Omental fat pad (tissue), 4 donors: ENCODE results near the gene COPZ2. TPM values are rescaled to one million over a fixed set of nuclear protein-coding genes. Genes with fewer than 3 reads are reported as not detected.
"Not testable (repeated sequence)": the region's sequence is repeated elsewhere in the genome, so short reads cannot be mapped to it uniquely, and the experiment has no call there.

Source experiments
- ATAC-seq: fragments of 150-250 bp; one replicate; pipeline ENCODE4 v1.9.1; 2016; ENCODE audit warnings: mild to moderate bottlenecking, moderate library complexity; ENCODE audit not compliant: low FRiP score
- DNase-seq: peaks from one replicate; pipeline ENCODE4 v3.0.0-alpha.2; 2019; ENCODE audit warnings: low spot score
- total RNA-seq, 4 donors: library from RNA; depleted of rRNA; stranded (reverse); fragments of >200 nt; gene quantifications; one replicate each; pipeline ENCODE4 v1.1.0, GENCODE V29; 2016
- TF ChIP-seq, protein P1 (sequence below), 3 donors: fragments of 450-650 bp; IDR thresholded peaks; one replicate each; pipeline ENCODE4 v1.5.1; 2016 to 2017; ENCODE audit warnings: antibody characterized with exemption in 3 of 3, mild to moderate bottlenecking in 3 of 3, moderate library complexity in 2 of 3

COPZ2 gene
- total RNA-seq, 4 donors from 2014 or later: 43.8 to 61.8 (median 49.7) TPM

DNA sequence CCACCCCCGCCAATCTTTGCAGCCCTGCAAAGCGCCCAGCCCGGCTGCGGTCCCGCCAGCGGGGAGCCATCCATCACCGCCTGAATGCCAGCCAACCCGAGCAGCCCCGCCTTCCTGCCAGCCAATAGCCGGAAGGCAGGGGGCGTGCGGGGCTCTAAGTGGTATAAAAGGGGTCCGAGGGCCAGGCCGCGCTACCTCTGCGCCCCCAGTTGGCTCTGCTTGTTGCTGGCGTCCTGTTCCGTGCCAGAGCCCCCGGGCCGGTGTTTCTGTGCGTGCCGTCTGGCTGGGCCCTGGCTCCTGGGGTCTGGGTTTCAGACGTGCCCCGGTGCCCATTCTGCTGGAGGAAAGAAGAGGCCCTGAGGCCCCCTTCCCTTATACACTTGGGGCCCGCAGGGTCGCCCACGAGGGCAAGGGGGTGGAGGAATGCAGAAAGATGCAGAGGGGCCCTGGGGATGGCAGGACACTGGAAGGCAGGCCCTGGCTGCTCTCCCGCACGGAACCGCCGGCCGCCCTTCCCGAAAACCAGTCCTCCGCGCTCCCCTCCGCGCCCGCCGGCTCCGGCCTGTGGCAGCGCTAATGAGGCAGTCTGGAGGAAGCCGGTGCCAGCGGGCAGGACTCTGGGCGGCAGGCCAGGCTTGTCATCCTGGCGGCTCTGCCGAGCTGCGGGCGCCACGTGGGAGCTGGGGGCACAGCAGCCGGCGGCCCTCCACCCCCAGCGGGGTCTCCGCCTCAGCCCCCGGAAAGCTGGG lies 14.0 kb downstream of the COPZ2 start:
- TF ChIP-seq, protein P1, sequence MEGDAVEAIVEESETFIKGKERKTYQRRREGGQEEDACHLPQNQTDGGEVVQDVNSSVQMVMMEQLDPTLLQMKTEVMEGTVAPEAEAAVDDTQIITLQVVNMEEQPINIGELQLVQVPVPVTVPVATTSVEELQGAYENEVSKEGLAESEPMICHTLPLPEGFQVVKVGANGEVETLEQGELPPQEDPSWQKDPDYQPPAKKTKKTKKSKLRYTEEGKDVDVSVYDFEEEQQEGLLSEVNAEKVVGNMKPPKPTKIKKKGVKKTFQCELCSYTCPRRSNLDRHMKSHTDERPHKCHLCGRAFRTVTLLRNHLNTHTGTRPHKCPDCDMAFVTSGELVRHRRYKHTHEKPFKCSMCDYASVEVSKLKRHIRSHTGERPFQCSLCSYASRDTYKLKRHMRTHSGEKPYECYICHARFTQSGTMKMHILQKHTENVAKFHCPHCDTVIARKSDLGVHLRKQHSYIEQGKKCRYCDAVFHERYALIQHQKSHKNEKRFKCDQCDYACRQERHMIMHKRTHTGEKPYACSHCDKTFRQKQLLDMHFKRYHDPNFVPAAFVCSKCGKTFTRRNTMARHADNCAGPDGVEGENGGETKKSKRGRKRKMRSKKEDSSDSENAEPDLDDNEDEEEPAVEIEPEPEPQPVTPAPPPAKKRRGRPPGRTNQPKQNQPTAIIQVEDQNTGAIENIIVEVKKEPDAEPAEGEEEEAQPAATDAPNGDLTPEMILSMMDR (IDR thresholded peaks at IDR 0.05): no peak
- peak; percentile 54 for ATAC-seq
- peak; percentile 59 for DNase-seq

DNA sequence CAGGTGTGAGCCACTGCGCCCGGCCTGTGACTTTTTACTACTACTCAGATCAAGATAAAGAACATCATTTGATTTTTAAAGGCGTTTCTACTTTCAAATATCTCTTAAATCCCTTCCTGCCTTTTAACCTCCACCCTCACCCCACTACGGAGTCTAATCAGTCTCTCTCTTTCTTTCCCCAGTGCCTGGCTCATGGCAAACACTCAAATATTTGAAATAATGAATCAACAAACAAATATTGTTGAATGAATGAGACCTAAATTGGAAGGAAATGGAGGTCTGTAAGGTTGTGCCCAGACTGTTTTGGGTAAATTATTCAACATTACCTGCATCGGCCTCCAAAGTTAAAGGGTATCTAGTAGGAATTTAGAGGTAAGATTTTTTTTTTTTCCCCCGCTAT lies 14.7 kb downstream of the COPZ2 start:
- DNase-seq: no peak
- TF ChIP-seq, protein P1 (IDR thresholded peaks at IDR 0.05): no peak
- ATAC-seq: no peak

DNA sequence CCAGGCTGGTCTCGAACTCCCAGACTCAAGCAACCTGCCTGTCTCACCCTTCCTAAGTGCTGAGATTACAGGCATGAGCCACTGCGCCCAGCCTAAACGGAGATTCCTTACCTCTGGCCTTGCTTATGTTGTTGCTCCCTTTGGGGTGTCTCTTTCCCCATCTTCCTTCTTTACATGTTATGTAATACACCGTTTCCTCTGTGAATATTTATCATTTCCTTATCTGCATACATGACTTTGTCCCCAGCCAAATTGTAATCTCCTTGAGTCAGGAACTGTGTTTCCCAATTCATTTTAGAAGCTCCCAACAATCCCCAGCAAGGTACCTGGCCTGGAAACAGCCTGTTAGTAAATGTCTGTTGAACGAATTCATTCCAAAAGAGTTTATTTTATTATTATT lies 15.7 kb downstream of the COPZ2 start:
- no peak for ATAC-seq
- TF ChIP-seq, protein P1 (IDR thresholded peaks at IDR 0.05): no peak

DNA sequence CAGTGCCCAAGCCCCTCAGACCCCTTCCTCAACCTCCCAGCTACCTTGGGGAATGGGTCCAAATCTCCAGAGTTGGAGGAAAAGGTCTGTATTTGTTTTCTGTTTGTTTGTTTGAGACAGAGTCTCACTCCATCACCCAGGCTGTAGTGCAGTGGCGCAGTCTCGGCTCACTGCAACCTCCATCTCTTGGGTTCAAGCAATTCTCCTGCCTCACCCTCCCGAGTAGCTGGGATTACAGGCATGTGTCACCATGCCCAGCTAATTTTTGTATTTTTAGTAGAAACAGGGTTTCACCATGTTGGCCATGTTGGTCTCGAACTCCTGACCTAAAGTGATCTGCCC lies 19.8 kb downstream of the COPZ2 start:
- DNase-seq, ATAC-seq: not testable (repeated sequence)

More for the DNA sequence above, 15.7 kb downstream of the COPZ2 start:
- no peak for DNase-seq

DNA sequence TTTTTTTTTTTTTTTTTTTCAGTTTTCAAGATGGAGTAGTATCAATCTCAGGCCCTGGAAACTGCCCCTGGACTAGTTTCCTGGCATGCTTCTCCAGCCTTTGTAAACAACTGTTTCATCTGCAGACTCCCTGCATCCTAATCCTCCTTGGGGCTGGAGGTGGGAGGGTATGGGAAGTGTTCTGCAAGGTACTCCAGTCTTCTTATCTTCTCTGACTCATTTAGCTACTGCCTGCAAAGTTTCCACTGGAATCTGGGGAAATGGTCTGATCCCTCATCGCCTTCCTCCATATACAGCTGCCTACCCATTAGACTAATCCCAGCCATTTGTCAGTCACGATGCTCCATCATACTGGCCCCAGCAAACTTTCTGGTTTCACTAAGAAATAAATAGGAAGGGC lies 21.5 kb downstream of the COPZ2 start:
- DNase-seq (no peak), ATAC-seq (peak; percentile 77)
- TF ChIP-seq, protein P1 (IDR thresholded peaks at IDR 0.05): no peak

DNA sequence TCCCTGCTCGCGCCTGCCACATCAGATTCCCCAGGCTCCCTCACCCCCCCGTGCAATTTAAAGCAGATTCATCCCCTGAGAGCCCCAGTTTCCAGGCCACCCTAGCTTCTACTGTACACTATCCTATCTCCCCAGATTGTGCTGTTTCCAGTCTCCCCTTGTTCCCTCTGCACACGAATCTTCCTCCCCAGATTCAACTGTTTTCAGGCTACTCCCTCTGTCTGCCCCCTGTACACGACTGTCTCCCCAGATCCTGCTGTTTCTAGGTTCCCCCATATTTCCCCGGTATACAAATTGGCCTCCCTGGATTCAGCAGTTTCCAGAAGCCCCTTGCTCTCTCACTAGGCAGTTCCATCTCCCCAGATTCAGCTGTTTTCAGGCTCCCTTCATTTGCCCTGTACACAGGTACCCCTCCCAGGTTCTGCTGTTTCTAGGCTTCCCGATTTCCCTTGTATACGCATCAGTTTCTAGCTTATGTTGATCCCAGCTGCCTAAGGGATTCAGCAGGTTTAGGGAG lies 22.9 kb downstream of the COPZ2 start:
- ATAC-seq (no peak), DNase-seq (no peak)
- TF ChIP-seq, protein P1 (IDR thresholded peaks at IDR 0.05): no peak

DNA sequence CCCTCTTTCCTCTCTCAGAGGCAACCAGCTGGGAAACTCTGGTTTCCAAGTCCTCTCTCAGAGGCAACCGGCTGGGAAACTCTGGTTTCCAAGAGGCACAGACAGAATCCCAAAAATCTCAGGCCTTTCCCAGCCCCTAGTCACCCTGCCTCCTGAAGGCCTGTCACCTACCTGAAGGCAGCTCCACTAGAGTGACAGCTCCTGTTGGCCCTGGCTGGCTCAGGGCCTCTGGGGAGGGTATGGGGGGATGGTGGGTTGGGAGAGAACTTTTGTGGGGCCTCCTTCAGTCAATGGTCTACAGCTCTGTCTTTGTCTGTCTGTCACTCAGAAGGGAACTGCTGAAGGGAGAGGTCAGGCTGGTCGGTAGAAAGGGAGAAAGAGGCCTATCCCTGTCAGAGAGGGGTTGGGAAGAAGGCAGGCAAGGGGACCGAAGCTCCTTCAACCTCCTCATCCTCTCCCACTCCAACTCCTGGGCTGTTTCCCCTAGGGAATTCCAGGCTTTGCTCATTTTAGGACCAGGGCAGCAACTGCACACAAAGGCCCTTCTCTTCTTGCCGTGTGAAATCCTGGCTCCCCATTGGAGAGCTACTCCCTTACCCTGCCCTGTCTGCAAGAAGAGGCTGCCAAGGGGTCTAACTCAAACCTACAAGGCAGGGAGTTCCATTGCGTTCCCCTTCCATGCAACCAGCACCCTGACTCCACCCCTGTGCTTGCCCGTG lies 23.6 kb downstream of the COPZ2 start:
- no peak for ATAC-seq
- DNase-seq: no peak
- TF ChIP-seq, protein P1 (IDR thresholded peaks at IDR 0.05): no peak
